ENCODE data around the gene CCDC12.
A peak's percentile ranks its signal among the peaks of the same experiment; 100 is the strongest.

The CCDC12 gene

GRCh38 chr3:47014036-47014435, 37.5 kb upstream of the CCDC12 start:
- Histone ChIP-seq H3K4me1 (ENCODE audit: control insufficient read depth in 1 of 2, insufficient read depth in 1 of 2, low read depth in 1 of 2, low read length in 1 of 2) (peaks cover 25 to 32% of the 10 kb centered on the region in 2 experiments), H3K27me3 (no peaks in the 10 kb centered on the region), H3K27ac (peak overlapping the region; percentile 43), H3K36me3 (peaks cover 81% of the 10 kb centered on the region), H3K9me3 (no peaks in the 10 kb centered on the region), H3K4me3 (ENCODE audit: low read depth in 1 of 2, low read length in 1 of 2) (no peak overlapping the region)
- TF ChIP-seq, protein P1, sequence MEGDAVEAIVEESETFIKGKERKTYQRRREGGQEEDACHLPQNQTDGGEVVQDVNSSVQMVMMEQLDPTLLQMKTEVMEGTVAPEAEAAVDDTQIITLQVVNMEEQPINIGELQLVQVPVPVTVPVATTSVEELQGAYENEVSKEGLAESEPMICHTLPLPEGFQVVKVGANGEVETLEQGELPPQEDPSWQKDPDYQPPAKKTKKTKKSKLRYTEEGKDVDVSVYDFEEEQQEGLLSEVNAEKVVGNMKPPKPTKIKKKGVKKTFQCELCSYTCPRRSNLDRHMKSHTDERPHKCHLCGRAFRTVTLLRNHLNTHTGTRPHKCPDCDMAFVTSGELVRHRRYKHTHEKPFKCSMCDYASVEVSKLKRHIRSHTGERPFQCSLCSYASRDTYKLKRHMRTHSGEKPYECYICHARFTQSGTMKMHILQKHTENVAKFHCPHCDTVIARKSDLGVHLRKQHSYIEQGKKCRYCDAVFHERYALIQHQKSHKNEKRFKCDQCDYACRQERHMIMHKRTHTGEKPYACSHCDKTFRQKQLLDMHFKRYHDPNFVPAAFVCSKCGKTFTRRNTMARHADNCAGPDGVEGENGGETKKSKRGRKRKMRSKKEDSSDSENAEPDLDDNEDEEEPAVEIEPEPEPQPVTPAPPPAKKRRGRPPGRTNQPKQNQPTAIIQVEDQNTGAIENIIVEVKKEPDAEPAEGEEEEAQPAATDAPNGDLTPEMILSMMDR (IDR thresholded peaks at IDR 0.05), result no peak

DNA sequence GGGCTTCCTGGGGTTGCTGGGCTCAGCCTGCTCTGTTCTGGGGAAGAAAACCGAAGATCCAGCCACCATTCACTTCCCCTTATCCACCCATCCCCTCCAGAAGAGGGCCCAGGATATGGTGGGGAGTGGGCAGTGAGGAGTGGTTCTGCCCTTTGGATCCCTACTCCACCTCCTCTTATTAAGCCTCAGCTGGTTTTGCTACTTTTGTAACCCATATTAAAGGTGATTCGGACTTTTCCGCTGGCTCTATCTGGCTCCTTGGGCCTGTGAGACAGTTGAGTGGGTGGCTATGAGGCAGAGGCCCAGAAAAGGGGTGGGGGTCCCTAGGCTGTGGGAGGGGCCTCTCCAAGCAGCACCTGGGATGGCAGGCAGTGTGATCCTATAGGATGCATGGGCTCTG, 36.7 kb upstream of the CCDC12 start:
- TF ChIP-seq, protein P1 (IDR thresholded peaks at IDR 0.05), result no peak
- H3K27me3 ChIP-seq, result no peaks in the 10 kb centered on the region
- peak overlapping the region; percentile 43 for H3K27ac ChIP-seq
- peaks cover 19 to 30% of the 10 kb centered on the region in 2 experiments for H3K4me1 ChIP-seq (ENCODE audit: control insufficient read depth in 1 of 2, insufficient read depth in 1 of 2, low read depth in 1 of 2, low read length in 1 of 2)
- peaks cover 83% of the 10 kb centered on the region for H3K36me3 ChIP-seq
- no peaks in the 10 kb centered on the region for H3K9me3 ChIP-seq
- no peak overlapping the region for H3K4me3 ChIP-seq (ENCODE audit: low read depth in 1 of 2, low read length in 1 of 2)

GRCh38 chr3:47012342-47013230, 36.0 kb upstream of the CCDC12 start:
- no peaks in the 10 kb centered on the region for H3K9me3 ChIP-seq
- TF ChIP-seq, protein P1 (IDR thresholded peaks at IDR 0.05), result no peak
- H3K4me3 ChIP-seq (ENCODE audit: low read depth in 1 of 2, low read length in 1 of 2), result no peak overlapping the region
- no peaks in the 10 kb centered on the region for H3K27me3 ChIP-seq
- peaks cover 90% of the 10 kb centered on the region for H3K36me3 ChIP-seq
- H3K4me1 ChIP-seq (ENCODE audit: control insufficient read depth in 1 of 2, insufficient read depth in 1 of 2, low read depth in 1 of 2, low read length in 1 of 2), result peaks cover 12 to 24% of the 10 kb centered on the region in 2 experiments
- H3K27ac ChIP-seq, result peak overlapping the region; percentile 43

GRCh38 chr3:47011371-47011770, 34.8 kb upstream of the CCDC12 start:
- H3K36me3 ChIP-seq, result peaks cover 94% of the 10 kb centered on the region
- H3K4me3 ChIP-seq (ENCODE audit: low read depth in 1 of 2, low read length in 1 of 2), result no peak overlapping the region
- H3K27ac ChIP-seq, result peak overlapping the region; percentile 59
- no peaks in the 10 kb centered on the region for H3K27me3 ChIP-seq
- H3K9me3 ChIP-seq, result peaks cover 6% of the 10 kb centered on the region
- TF ChIP-seq, protein P1 (IDR thresholded peaks at IDR 0.05), result no peak
- peaks cover under 1 to 12% of the 10 kb centered on the region in 2 experiments for H3K4me1 ChIP-seq (ENCODE audit: control insufficient read depth in 1 of 2, insufficient read depth in 1 of 2, low read depth in 1 of 2, low read length in 1 of 2)

GRCh38 chr3:47010910-47011309, 34.4 kb upstream of the CCDC12 start:
- peaks cover 0 to 12% of the 10 kb centered on the region in 2 experiments for H3K4me1 ChIP-seq (ENCODE audit: control insufficient read depth in 1 of 2, insufficient read depth in 1 of 2, low read depth in 1 of 2, low read length in 1 of 2)
- H3K27me3 ChIP-seq, result no peaks in the 10 kb centered on the region
- no peak overlapping the region for H3K4me3 ChIP-seq (ENCODE audit: low read depth in 1 of 2, low read length in 1 of 2)
- TF ChIP-seq, protein P1 (IDR thresholded peaks at IDR 0.05), result no peak
- H3K36me3 ChIP-seq, result peaks cover 95% of the 10 kb centered on the region
- H3K9me3 ChIP-seq, result peaks cover 6% of the 10 kb centered on the region
- peak overlapping the region; percentile 59 for H3K27ac ChIP-seq
